ENCODE measurements around the gene XRCC3.

XRCC3 gene

GRCh38 chr14:103684871-103685270 lies 30.4 kb downstream of the XRCC3 start:
- H3K27ac ChIP-seq, result no peak overlapping the region
- TF ChIP-seq ZFX (IDR thresholded peaks at IDR 0.05) (no peak), CTCF (conservative IDR thresholded peaks at IDR 0.05) (no peak)

GRCh38 chr14:103684471-103684870 lies 30.8 kb downstream of the XRCC3 start:
- H3K27ac ChIP-seq, result no peak overlapping the region
- TF ChIP-seq ZFX (IDR thresholded peaks at IDR 0.05), result no peak
- no peak for TF ChIP-seq CTCF (conservative IDR thresholded peaks at IDR 0.05)

- TF ChIP-seq CTCF (conservative IDR thresholded peaks at IDR 0.05), result no peak
- no peak for TF ChIP-seq ZFX (IDR thresholded peaks at IDR 0.05)
- H3K27ac ChIP-seq, result no peak overlapping the region
Measured at GRCh38 chr14:103683139-103683538, 32.1 kb downstream of the XRCC3 start.

GRCh38 chr14:103680491-103681231 lies 34.6 kb downstream of the XRCC3 start:
- no peak for TF ChIP-seq ZFX (IDR thresholded peaks at IDR 0.05)
- TF ChIP-seq CTCF (conservative IDR thresholded peaks at IDR 0.05), result no peak
- no peak overlapping the region for H3K27ac ChIP-seq

GRCh38 chr14:103679351-103679750 lies 35.9 kb downstream of the XRCC3 start:
- TF ChIP-seq CTCF (conservative IDR thresholded peaks at IDR 0.05) (peak; percentile 53), ZFX (IDR thresholded peaks at IDR 0.05) (no peak)
- H3K27ac ChIP-seq, result no peak overlapping the region

GRCh38 chr14:103676881-103677675 lies 38.2 kb downstream of the XRCC3 start:
- TF ChIP-seq ZFX (IDR thresholded peaks at IDR 0.05) (no peak), CTCF (conservative IDR thresholded peaks at IDR 0.05) (no peak)
- no peak overlapping the region for H3K27ac ChIP-seq

GRCh38 chr14:103675957-103676356 lies 39.3 kb downstream of the XRCC3 start:
- TF ChIP-seq ZFX (IDR thresholded peaks at IDR 0.05) (no peak), CTCF (conservative IDR thresholded peaks at IDR 0.05) (no peak)
- H3K27ac ChIP-seq, result no peak overlapping the region
